PC-3 (cell line): Measurements from ENCODE around the gene MANSC1. TPM values are rescaled to one million over a fixed set of nuclear protein-coding genes. Genes with fewer than 3 reads are reported as not detected.

Experiments used
- ATAC-seq: fragments of 200-7000 bp; cut with Tn5 transposase; 2 replicates; pipeline ENCODE4 v1.9.1; 2020; ENCODE audit warnings: mild to moderate bottlenecking, moderate library complexity
- BruUV-seq: library from RNA; stranded (reverse); fragments of 400-500 nt; replicated peaks from 2 replicates; lab custom pipeline; 2021; lab: Mats Ljungman, UMichigan
- CTCF ChIA-PET: fragments of 300-600 bp; sonication (Branson Sonifier 250); formaldehyde crosslinking; loops from one replicate; lab custom pipeline; 2022; ENCODE audit warnings: antibody characterized with exemption; lab: Charles Lee
- POLR2A ChIA-PET: fragments of 300-600 bp; sonication (Branson Sonifier 250); formaldehyde crosslinking; loops from one replicate; lab custom pipeline; 2022; ENCODE audit warnings: antibody characterized with exemption; ENCODE audit not compliant: unreplicated experiment; lab: Charles Lee
- DNase-seq: peaks from one replicate; pipeline ENCODE4 v3.0.0-alpha.2; 2015
- H2AFZ ChIP-seq: fragments of 300-600 bp; sonication (generic); 2 replicates; pipeline ENCODE4 v1.6.0; 2016; ENCODE audit warnings: antibody characterized with exemption, low read length
- H3F3A ChIP-seq: fragments of 300-600 bp; sonication (generic); one replicate; pipeline ENCODE4 v1.6.0; 2017; ENCODE audit warnings: antibody characterized with exemption, low read length, control low read depth, mild to moderate bottlenecking; ENCODE audit not compliant: unreplicated experiment
- H3K27ac ChIP-seq: fragments of 300-600 bp; sonication (generic); 2 replicates; pipeline ENCODE4 v1.5.1; 2016; ENCODE audit warnings: mild to moderate bottlenecking, low read length
- H3K27me3 ChIP-seq: fragments of 300-600 bp; sonication (generic); 2 replicates; pipeline ENCODE4 v1.6.1; 2016; ENCODE audit warnings: low read length, mixed read lengths
- H3K36me3 ChIP-seq: fragments of 300-600 bp; sonication (generic); 2 replicates; pipeline ENCODE4 v1.6.1; 2016; ENCODE audit warnings: low read depth, mixed run types, low read length, mixed read lengths
- H3K4me1 ChIP-seq: fragments of 300-600 bp; sonication (generic); 2 replicates; pipeline ENCODE4 v1.5.1; 2016; ENCODE audit warnings: low read length; ENCODE audit not compliant: insufficient read depth
- H3K4me2 ChIP-seq: fragments of 300-600 bp; sonication (generic); 2 replicates; pipeline ENCODE4 v1.6.0; 2016; ENCODE audit warnings: low read length
- H3K4me3 ChIP-seq: fragments of 300-600 bp; sonication (generic); 2 replicates; pipeline ENCODE4 v1.5.1; 2016; ENCODE audit warnings: mild to moderate bottlenecking, low read length, mixed read lengths
- H3K79me2 ChIP-seq: fragments of 300-600 bp; sonication (generic); 2 replicates; pipeline ENCODE4 v1.6.1; 2017; ENCODE audit warnings: low read length, mixed read lengths
- H3K9ac ChIP-seq: fragments of 300-600 bp; sonication (generic); 2 replicates; pipeline ENCODE4 v1.6.0; 2016; ENCODE audit warnings: mild to moderate bottlenecking, low read length
- H3K9me2 ChIP-seq: fragments of 300-600 bp; sonication (generic); replicated peaks from 2 replicates; pipeline ENCODE4 v1.6.1; 2016; ENCODE audit warnings: mixed run types, low read length, mixed read lengths
- H3K9me3 ChIP-seq: fragments of 300-600 bp; sonication (generic); 2 replicates; pipeline ENCODE4 v1.6.1; 2016; ENCODE audit warnings: low read length, mixed read lengths
- H4K20me1 ChIP-seq: fragments of 300-600 bp; sonication (generic); 2 replicates; pipeline ENCODE4 v1.6.1; 2016; ENCODE audit warnings: low read length, mixed read lengths
- CTCF ChIP-seq: fragments of 300-600 bp; sonication (generic); conservative IDR thresholded peaks from 2 replicates; pipeline ENCODE4 v1.5.1; 2017; ENCODE audit warnings: antibody characterized with exemption, low read depth, mild to moderate bottlenecking, low read length
- EZH2 ChIP-seq: fragments of 300-600 bp; sonication (generic); IDR thresholded peaks from one replicate; pipeline ENCODE4 v1.6.1; 2017; ENCODE audit warnings: antibody characterized with exemption, mild to moderate bottlenecking, low read length; ENCODE audit not compliant: unreplicated experiment
- EZH2phosphoT487 ChIP-seq: fragments of 300-600 bp; sonication (generic); IDR thresholded peaks from 2 replicates; pipeline ENCODE4 v1.6.1; 2018; ENCODE audit warnings: mild to moderate bottlenecking, antibody characterized with exemption, low read length, borderline replicate concordance
- intact Hi-C: fragments of 100-400 bp; cut with micrococcal nuclease; formaldehyde crosslinking; loops from 2 replicates; pipeline ENCODE4 v1.9.0; 2023
- total RNA-seq: library from RNA; depleted of rRNA; stranded (reverse); fragments of >200 nt; gene quantifications from 2 replicates; pipeline ENCODE4 v1.2.3, GENCODE V29; 2014

MANSC1 gene
- total RNA-seq, 1 experiment from 2014 or later, result 2.8 TPM

- Histone ChIP-seq H3K27ac (no peak overlapping the region), H2AFZ (no peak overlapping the region), H3K9ac (no peak overlapping the region), H4K20me1 (no peaks in the 10 kb centered on the region), H3K36me3 (no peaks in the 10 kb centered on the region), H3K9me2 (no peaks in the 10 kb centered on the region), H3K79me2 (no peaks in the 10 kb centered on the region), H3F3A (no peaks in the 10 kb centered on the region), H3K4me2 (no peak overlapping the region), H3K9me3 (no peaks in the 10 kb centered on the region), H3K4me3 (no peak overlapping the region), H3K4me1 (peaks cover 49% of the 10 kb centered on the region), H3K27me3 (no peaks in the 10 kb centered on the region)
- POLR2A ChIA-PET, result no interaction called here
- CTCF ChIA-PET, result interaction anchor here (0.6 kb wide), 1 partner anchor 13 kb away, joined by 3 read pairs; the partner anchor contains the start of gene MANSC1
- BruUV-seq, result no TSS peak
- no peak for ATAC-seq
- TF ChIP-seq EZH2, result no peak
- no peak for TF ChIP-seq EZH2phosphoT487
- TF ChIP-seq CTCF, result no peak
- intact Hi-C loops, result loop anchor here (5.0 kb wide), 1 partner anchor 366 kb away; no protein-coding TSS in a partner anchor
- no peak for DNase-seq
These were observed 13.5 kb downstream of the MANSC1 start for GRCh38 chr12:12336511-12336910.

GRCh38 chr12:12336049-12336411, 14.0 kb downstream of the MANSC1 start:
- Histone ChIP-seq H3K9ac (no peak overlapping the region), H3K27ac (no peak overlapping the region), H3K9me2 (no peaks in the 10 kb centered on the region), H3K36me3 (no peaks in the 10 kb centered on the region), H3K4me1 (peaks cover 51% of the 10 kb centered on the region), H3K9me3 (no peaks in the 10 kb centered on the region), H3K4me2 (no peak overlapping the region), H4K20me1 (no peaks in the 10 kb centered on the region), H2AFZ (no peak overlapping the region), H3K79me2 (no peaks in the 10 kb centered on the region), H3K4me3 (no peak overlapping the region), H3F3A (no peaks in the 10 kb centered on the region), H3K27me3 (no peaks in the 10 kb centered on the region)
- no peak for DNase-seq
- CTCF ChIA-PET, result no interaction called here
- POLR2A ChIA-PET, result no interaction called here
- ATAC-seq, result no peak
- no peak for TF ChIP-seq CTCF
- TF ChIP-seq EZH2phosphoT487, result no peak
- no peak for TF ChIP-seq EZH2
- no TSS peak for BruUV-seq
- intact Hi-C loops, result loop anchor here (5.0 kb wide), 1 partner anchor 366 kb away; no protein-coding TSS in a partner anchor

GRCh38 chr12:12334367-12335040, 15.5 kb downstream of the MANSC1 start:
- H3K4me1 ChIP-seq, result peaks cover 51% of the 10 kb centered on the region
- H3K79me2 ChIP-seq, result no peaks in the 10 kb centered on the region
- no peaks in the 10 kb centered on the region for H4K20me1 ChIP-seq
- H3K9me3 ChIP-seq, result no peaks in the 10 kb centered on the region
- ChIA-PET POLR2A (no interaction called here), CTCF (interaction anchor here (1.5 kb wide), 1 partner anchor 23 kb away, joined by 4 read pairs; the partner anchor contains the start of gene BORCS5)
- H3K27ac ChIP-seq, result peak overlapping the region; percentile 85
- H2AFZ ChIP-seq, result no peak overlapping the region
- no TSS peak for BruUV-seq
- DNase-seq, result peak; percentile 56
- ATAC-seq, result peak; percentile 38
- peak overlapping the region; percentile 55 for H3K9ac ChIP-seq
- H3K4me2 ChIP-seq, result peak overlapping the region; percentile 34
- intact Hi-C loops, result loop anchor here (5.0 kb wide), 3 partner anchors 67 to 368 kb away; partner anchors contain the start of gene LRP6
- H3K27me3 ChIP-seq, result no peaks in the 10 kb centered on the region
- H3K4me3 ChIP-seq, result no peak overlapping the region
- H3F3A ChIP-seq, result no peaks in the 10 kb centered on the region
- TF ChIP-seq EZH2, result no peak
- peak; percentile 84 for TF ChIP-seq CTCF
- H3K36me3 ChIP-seq, result no peaks in the 10 kb centered on the region
- H3K9me2 ChIP-seq, result no peaks in the 10 kb centered on the region
